AG08396 (cell line): ENCODE data around the gene CSRNP3.
"Not testable (repeated sequence)": the region's sequence is repeated elsewhere in the genome, so short reads cannot be mapped to it uniquely, and the experiment has no call there.

Experiments used
- DNase-seq: peaks from one replicate; pipeline ENCODE4 v3.0.0; 2012; ENCODE audit warnings: low spot score, mixed read lengths

The CSRNP3 gene

GRCh38 chr2:165635532-165635931 is 166.0 kb downstream of the CSRNP3 start:
- DNase-seq = no peak

GRCh38 chr2:165636959-165637358 is 167.5 kb downstream of the CSRNP3 start:
- no peak for DNase-seq

DNA sequence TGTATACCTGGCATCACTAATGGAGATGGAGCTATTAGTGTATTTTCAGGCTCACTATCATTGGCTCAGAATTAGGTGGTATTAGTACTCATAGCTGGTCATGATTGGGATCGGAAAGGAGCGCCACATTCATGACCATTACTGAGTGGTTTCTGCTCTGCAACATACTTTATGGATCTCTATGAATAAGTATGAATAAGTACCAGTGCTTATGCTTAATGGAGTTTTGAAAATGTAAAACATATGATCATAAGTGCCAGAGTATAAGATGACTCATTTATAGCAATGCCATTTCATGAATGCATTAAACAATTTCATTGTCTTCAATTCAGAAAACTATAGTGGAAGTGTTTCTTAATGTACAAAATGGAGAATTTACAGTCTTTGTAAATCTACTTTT is 167.9 kb downstream of the CSRNP3 start:
- DNase-seq = no peak

DNA sequence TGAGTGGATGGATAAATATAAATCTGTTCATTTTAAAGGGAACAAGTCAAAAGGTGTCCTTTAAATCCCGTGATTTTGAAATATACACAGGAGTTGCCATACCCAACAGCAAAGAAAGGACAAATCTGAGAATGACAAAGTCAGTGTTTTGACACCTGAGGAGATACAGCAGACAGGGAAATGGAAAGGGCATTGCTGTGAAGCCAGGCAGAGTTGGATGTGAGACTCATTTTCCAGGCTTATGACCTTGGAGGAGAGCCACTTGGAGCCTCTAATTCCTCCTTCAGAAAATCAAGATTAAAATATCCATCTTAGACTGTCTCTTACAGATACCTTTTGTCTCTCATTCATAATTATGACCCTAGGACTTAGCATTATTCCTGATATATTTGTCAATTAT is 170.0 kb downstream of the CSRNP3 start:
- no peak for DNase-seq

GRCh38 chr2:165640247-165640929 is 170.9 kb downstream of the CSRNP3 start:
- no peak for DNase-seq

- no peak for DNase-seq
Observed at GRCh38 chr2:165645930-165646831, 176.7 kb downstream of the CSRNP3 start.

GRCh38 chr2:165647409-165647808 is 177.9 kb downstream of the CSRNP3 start:
- no peak for DNase-seq

DNA sequence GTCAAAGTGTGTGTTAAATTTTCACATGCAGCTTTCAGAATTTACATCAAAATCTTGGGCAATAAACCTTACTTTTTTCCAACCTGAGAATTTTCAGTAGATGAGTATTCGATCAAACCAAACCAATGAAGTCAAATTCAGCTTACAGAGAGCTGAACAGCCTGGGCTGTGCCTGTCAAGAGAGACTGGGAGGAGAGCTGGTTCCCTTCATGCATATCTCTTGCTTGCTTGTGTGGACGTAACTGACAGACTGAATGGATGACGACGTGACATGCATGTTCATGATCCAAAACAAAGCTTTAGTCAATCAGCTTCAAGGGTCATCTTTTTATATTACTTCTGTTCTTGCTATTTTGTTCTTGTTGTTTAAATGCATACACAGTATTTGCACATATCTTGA is 179.3 kb downstream of the CSRNP3 start:
- no peak for DNase-seq

DNA sequence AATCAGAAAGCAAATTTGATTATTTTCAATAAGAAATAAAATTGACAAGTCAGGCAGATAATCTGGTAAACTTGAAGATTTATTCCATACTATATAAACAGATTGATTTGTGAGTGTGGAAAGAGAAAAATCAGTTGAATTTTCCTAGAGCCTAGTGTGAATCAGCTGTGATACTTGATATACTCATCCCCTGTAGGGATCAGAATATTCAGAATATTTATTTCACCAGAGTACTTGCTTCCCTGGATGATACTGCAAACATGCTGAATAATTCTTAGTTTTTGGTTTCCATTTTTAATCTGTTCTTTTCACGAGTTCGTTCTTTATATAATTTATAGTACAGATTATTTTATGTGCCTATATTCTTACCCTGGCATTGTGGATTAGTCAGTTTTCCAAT is 181.7 kb downstream of the CSRNP3 start:
- no peak for DNase-seq

DNA sequence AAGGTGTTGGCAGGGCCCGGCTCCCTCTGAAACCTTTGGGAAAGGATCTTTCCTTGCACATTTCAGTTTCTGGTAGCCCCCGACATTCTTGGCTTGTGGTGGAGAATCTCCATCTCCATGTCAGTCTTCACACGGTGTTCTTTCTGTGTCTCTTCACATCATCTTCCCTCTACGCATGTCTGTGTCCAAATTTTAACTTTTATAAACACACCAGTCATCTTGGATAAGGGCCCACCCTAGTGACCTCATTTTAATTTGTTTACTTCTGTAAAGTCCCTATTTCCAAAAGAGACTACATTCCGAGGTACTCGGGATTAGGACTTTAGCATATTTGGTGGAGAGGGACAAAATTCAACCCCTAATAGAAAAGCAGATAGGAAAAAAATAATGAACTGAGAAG is 186.2 kb downstream of the CSRNP3 start:
- DNase-seq = no peak

- DNase-seq = no peak
Observed at GRCh38 chr2:165660361-165660760, 190.9 kb downstream of the CSRNP3 start.

GRCh38 chr2:165662720-165663119 is 193.2 kb downstream of the CSRNP3 start:
- DNase-seq = no peak

- DNase-seq = no peak
Observed at GRCh38 chr2:165665614-165666013, 196.1 kb downstream of the CSRNP3 start.

DNA sequence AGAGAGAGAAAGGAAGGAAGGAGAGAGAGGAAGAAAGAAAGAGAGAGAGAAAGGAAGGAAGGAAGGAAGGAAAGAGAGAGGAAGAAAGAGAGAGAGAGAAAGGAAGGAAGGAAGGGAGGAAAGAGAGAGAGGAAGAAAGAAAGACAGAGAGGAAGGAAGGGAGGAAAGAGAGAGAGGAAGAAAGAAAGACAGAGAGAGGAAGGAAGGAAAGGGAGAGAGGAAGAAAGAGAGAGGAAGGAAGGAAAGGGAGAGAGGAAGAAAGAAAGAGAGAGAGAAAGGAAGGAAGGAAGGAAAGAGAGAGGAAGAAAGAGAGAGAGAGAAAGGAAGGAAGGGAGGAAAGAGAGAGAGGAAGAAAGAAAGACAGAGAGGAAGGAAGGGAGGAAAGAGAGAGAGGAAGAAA is 196.6 kb downstream of the CSRNP3 start:
- DNase-seq = not testable (repeated sequence)

DNA sequence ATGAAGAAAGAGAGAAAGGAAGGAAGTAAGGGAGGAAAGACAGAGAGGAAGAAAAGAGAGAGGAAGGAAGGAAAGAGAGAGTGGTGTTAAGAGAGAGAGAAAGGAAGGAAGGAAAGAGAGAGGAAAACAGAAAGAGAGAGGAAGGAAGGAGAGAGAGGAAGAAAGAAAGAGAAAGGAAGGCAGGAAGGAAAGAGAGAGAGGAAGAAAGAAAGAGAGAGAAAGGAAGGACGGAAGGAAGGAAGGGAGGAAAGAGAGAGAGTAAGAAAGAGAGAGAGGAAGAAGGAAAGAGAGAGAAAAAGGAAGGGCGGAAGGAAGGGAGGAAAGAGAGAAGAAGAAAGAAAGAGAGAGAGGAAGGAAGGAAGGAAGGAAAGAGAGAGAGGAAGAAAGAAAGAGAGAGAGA is 197.1 kb downstream of the CSRNP3 start:
- no peak for DNase-seq

GRCh38 chr2:165667375-165667774 is 197.9 kb downstream of the CSRNP3 start:
- DNase-seq = no peak

- DNase-seq = no peak
Observed at GRCh38 chr2:165674780-165675179, 205.3 kb downstream of the CSRNP3 start.

- no peak for DNase-seq
Observed at GRCh38 chr2:165675551-165675968, 206.1 kb downstream of the CSRNP3 start.

- DNase-seq = no peak
Observed at GRCh38 chr2:165678882-165679281, 209.4 kb downstream of the CSRNP3 start.

GRCh38 chr2:165679621-165680020 is 210.1 kb downstream of the CSRNP3 start:
- no peak for DNase-seq

GRCh38 chr2:165681841-165682240 is 212.3 kb downstream of the CSRNP3 start:
- DNase-seq = no peak

- no peak for DNase-seq
Observed at GRCh38 chr2:165682546-165682945, 213.0 kb downstream of the CSRNP3 start.

- DNase-seq = no peak
Observed at GRCh38 chr2:165686800-165687199, 217.3 kb downstream of the CSRNP3 start.
